ENCODE measurements around the gene NOLC1.

NOLC1 gene

GRCh38 chr10:102135956-102136526 is 16.1 kb upstream of the NOLC1 start:
- no peaks in the 10 kb centered on the region for H3K9me2 ChIP-seq (ENCODE audit: low read depth, low read length)
- H3F3A ChIP-seq (ENCODE audit: insufficient read depth, low read length): no peaks in the 10 kb centered on the region
- peaks cover 38% of the 10 kb centered on the region for H3K36me3 ChIP-seq (ENCODE audit: insufficient read depth, low read length)
- H3K9ac ChIP-seq (ENCODE audit: low read length): no peak overlapping the region; the same call in 1 of the 2 replicates
- H3K9me3 ChIP-seq (ENCODE audit: low read length): no peaks in the 10 kb centered on the region
- no peak overlapping the region for H3K27ac ChIP-seq (ENCODE audit: low read depth, low read length, poor library complexity, severe bottlenecking)
- no peak overlapping the region for H3K4me3 ChIP-seq (ENCODE audit: low read depth, low read length, poor library complexity, severe bottlenecking)
- no peak overlapping the region for H2AFZ ChIP-seq (ENCODE audit: low read length)
- peaks cover 40% of the 10 kb centered on the region for H3K79me2 ChIP-seq (ENCODE audit: insufficient read depth, low read length)
- TF ChIP-seq CTCF (IDR thresholded peaks at IDR 0.05; ENCODE audit: low read length): no peak
- TF ChIP-seq EZH2 (IDR thresholded peaks at IDR 0.05; ENCODE audit: borderline replicate concordance, low read length): no peak
- no peaks in the 10 kb centered on the region for H3K27me3 ChIP-seq (ENCODE audit: insufficient read depth, low read length)
- H4K20me1 ChIP-seq (ENCODE audit: insufficient read depth, low read length): no peaks in the 10 kb centered on the region
- peaks cover 28% of the 10 kb centered on the region for H3K4me1 ChIP-seq (ENCODE audit: insufficient read depth, low read length, severe bottlenecking)
- peak overlapping the region; percentile 47 for H3K4me2 ChIP-seq (ENCODE audit: low read length)

GRCh38 chr10:102139281-102140110 is 12.7 kb upstream of the NOLC1 start:
- no peak overlapping the region for H3K9ac ChIP-seq (ENCODE audit: low read length)
- H3K4me2 ChIP-seq (ENCODE audit: low read length): no peak overlapping the region
- TF ChIP-seq CTCF (IDR thresholded peaks at IDR 0.05; ENCODE audit: low read length): no peak
- TF ChIP-seq EZH2 (IDR thresholded peaks at IDR 0.05; ENCODE audit: borderline replicate concordance, low read length): no peak
- no peak overlapping the region for H3K27ac ChIP-seq (ENCODE audit: low read depth, low read length, poor library complexity, severe bottlenecking)
- H3K4me3 ChIP-seq (ENCODE audit: low read depth, low read length, poor library complexity, severe bottlenecking): no peak overlapping the region
- no peaks in the 10 kb centered on the region for H4K20me1 ChIP-seq (ENCODE audit: insufficient read depth, low read length)
- H3K4me1 ChIP-seq (ENCODE audit: insufficient read depth, low read length, severe bottlenecking): peaks cover 18% of the 10 kb centered on the region
- no peaks in the 10 kb centered on the region for H3F3A ChIP-seq (ENCODE audit: insufficient read depth, low read length)
- peaks cover 62% of the 10 kb centered on the region for H3K36me3 ChIP-seq (ENCODE audit: insufficient read depth, low read length)
- H2AFZ ChIP-seq (ENCODE audit: low read length): no peak overlapping the region
- no peaks in the 10 kb centered on the region for H3K9me3 ChIP-seq (ENCODE audit: low read length)
- no peaks in the 10 kb centered on the region for H3K9me2 ChIP-seq (ENCODE audit: low read depth, low read length)
- H3K27me3 ChIP-seq (ENCODE audit: insufficient read depth, low read length): no peaks in the 10 kb centered on the region
- H3K79me2 ChIP-seq (ENCODE audit: insufficient read depth, low read length): peaks cover 26% of the 10 kb centered on the region

- no peaks in the 10 kb centered on the region for H3F3A ChIP-seq (ENCODE audit: insufficient read depth, low read length)
- H3K4me1 ChIP-seq (ENCODE audit: insufficient read depth, low read length, severe bottlenecking): peaks cover 10% of the 10 kb centered on the region
- H3K9ac ChIP-seq (ENCODE audit: low read length): no peak overlapping the region
- peaks cover 65% of the 10 kb centered on the region for H3K36me3 ChIP-seq (ENCODE audit: insufficient read depth, low read length)
- H3K4me2 ChIP-seq (ENCODE audit: low read length): no peak overlapping the region
- H2AFZ ChIP-seq (ENCODE audit: low read length): no peak overlapping the region
- no peak overlapping the region for H3K4me3 ChIP-seq (ENCODE audit: low read depth, low read length, poor library complexity, severe bottlenecking)
- TF ChIP-seq CTCF (IDR thresholded peaks at IDR 0.05; ENCODE audit: low read length) (no peak), EZH2 (IDR thresholded peaks at IDR 0.05; ENCODE audit: borderline replicate concordance, low read length) (no peak)
- no peaks in the 10 kb centered on the region for H3K9me2 ChIP-seq (ENCODE audit: low read depth, low read length)
- H3K27ac ChIP-seq (ENCODE audit: low read depth, low read length, poor library complexity, severe bottlenecking): no peak overlapping the region
- H3K9me3 ChIP-seq (ENCODE audit: low read length): no peaks in the 10 kb centered on the region
- H4K20me1 ChIP-seq (ENCODE audit: insufficient read depth, low read length): no peaks in the 10 kb centered on the region
- no peaks in the 10 kb centered on the region for H3K27me3 ChIP-seq (ENCODE audit: insufficient read depth, low read length)
- H3K79me2 ChIP-seq (ENCODE audit: insufficient read depth, low read length): peaks cover 19% of the 10 kb centered on the region
These were observed 12.0 kb upstream of the NOLC1 start for GRCh38 chr10:102140218-102140617.

All from OCI-LY1 (cell line).